CD1c-positive myeloid dendritic cell (primary cell): ENCODE measurements around the gene AP3M1.
"Not testable (repeated sequence)": the region's sequence is repeated elsewhere in the genome, so short reads cannot be mapped to it uniquely, and the experiment has no call there.

Source experiments
- DNase-seq: peaks from one replicate; pipeline ENCODE4 v3.0.0-alpha.2; 2016; ENCODE audit errors: extremely low spot score

AP3M1 gene

DNA sequence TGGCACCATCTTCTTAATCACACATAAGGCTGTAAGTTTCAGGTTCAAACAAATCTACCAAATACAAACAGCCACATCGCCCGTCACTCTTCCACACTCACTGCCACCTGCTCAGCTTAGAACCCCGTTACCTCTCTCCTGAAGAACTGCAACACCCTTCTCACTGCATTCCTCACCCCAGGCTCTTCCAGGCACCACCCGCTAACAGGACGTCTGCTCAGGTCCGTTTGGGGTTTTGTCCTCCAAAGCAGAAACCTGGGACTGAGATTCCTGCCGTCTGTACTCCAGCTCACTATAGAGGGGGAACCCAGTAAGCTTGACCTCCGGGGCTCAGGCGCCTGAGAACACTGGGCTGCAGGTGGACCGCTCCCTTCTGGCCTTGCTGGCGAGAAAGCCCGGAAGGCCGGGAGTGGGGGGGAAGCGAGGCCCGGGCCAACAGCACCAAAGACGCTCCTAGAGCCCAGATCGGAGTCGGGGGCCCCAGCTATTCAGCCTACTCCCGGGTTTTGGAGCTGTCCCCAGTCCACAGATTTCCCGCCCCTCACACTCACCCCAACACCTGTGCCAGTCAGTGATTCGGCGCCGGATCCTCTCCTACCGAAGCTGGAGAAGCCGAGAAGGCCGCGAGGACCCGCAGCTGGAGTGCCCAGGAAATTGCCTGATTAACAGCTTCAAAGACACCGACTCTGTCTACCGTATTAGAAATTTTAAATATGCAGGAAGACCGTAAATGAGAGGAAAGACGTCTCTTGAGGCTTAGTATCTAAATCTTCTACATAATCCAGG is at the start of gene AP3M1:
Gene AP3M1, minus strand, starts transcription at position 625 of the 786 bp plus-strand sequence. CDS start 12,449 bp downstream, outside the sequence.
- no peak for DNase-seq

DNA sequence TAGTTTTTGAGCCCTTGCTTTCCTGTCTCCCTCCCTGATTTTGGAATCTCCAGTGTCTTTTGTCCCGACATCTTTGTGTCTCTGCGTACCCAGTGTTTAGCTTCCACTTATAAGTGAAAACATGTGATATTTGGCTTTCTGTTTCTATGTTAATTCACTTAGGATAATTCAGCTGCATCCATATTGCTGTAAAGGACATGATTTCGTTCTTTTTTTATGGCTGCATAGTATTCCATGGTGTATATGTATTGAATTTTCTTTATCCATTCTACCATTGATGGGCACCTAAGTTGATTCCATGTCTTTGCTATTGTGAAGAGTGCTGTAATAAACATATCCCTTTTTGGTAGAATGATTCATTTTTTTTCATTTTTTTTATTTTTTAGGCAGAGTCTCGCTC is 48.7 kb upstream of the AP3M1 start:
- no peak for DNase-seq

DNA sequence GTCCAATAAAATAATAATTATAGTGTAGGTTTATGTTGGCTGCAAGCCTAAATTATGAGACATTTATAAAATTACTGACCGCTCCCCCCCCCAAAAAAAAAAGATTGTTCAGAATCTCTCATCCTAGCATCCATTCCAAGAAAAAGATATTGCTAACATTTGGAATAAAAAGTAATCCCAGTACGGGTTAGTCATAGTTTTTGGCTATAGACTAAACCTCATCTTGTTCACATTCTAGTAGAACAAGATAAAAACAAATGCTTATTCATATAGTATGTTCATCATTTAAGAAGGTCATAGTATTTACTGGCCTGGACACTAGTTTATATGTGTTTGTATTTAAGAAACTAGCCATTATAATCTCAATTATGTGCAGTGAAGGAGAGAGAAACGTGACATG is 44.4 kb upstream of the AP3M1 start:
- DNase-seq: no peak

- DNase-seq: no peak
Measured at GRCh38 chr10:74194545-74194944, 43.9 kb upstream of the AP3M1 start.

GRCh38 chr10:74190494-74190893 is 39.9 kb upstream of the AP3M1 start:
- DNase-seq: no peak

DNA sequence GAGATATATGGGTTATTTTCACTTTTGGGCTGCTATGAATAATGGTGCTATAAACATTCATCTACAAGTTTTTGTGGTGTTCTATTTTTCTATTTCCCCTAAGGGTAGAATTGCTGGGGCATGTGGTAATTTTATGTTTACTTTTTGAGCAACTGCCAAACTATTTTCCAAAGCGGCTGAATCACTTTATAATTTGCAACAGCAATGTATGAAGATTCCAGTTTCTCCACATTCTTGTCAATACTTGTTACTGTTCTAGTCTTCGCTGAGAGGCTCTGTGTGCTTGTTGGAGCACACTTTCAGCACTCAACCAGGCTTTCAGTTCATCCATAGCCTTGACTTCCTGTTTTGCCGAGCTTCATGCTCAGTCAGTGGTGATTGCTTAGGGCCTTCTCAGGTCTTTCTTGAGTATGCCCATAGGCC is 39.4 kb upstream of the AP3M1 start:
- peak; percentile 66 for DNase-seq

GRCh38 chr10:74188617-74189016 is 38.0 kb upstream of the AP3M1 start:
- not testable (repeated sequence) for DNase-seq

GRCh38 chr10:74187237-74187636 is 36.6 kb upstream of the AP3M1 start:
- no peak for DNase-seq

- no peak for DNase-seq
Measured at GRCh38 chr10:74186678-74187077, 36.0 kb upstream of the AP3M1 start.

- DNase-seq: no peak
Measured at GRCh38 chr10:74179111-74179710, 28.6 kb upstream of the AP3M1 start.

DNA sequence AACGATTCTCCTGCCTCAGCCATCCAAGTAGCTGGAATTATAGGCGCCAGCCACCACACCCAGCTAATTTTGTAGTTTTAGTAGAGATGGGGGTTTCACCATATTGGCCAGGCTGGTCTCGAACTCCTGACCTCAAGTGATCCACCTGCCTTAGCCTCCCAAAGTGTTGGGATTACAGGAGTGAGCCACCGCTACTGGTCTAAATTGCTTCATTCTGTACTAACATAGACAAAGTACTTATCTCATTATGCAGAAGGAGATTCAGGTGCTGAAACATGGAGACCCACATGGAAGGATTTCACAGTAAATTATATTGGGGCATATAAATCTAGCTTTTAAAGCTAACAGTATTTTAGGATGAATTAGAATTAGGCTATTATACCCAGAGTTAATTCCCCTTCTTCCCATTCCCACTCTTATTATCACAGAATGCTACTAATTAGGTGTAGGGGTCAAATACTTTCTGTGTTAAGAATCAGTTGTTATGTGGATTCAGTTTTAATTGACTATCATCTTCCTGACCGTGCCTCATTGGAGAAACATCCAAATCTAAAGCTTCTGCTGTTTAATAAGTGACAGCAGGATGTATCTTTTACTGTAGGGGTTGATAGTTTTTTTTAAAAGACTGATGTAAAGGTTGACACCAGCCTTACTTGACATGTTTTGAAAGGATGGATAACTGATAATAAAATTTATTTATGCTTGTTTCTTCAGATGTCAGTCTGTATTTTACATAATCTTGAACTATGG is 27.6 kb upstream of the AP3M1 start:
- DNase-seq: no peak

DNA sequence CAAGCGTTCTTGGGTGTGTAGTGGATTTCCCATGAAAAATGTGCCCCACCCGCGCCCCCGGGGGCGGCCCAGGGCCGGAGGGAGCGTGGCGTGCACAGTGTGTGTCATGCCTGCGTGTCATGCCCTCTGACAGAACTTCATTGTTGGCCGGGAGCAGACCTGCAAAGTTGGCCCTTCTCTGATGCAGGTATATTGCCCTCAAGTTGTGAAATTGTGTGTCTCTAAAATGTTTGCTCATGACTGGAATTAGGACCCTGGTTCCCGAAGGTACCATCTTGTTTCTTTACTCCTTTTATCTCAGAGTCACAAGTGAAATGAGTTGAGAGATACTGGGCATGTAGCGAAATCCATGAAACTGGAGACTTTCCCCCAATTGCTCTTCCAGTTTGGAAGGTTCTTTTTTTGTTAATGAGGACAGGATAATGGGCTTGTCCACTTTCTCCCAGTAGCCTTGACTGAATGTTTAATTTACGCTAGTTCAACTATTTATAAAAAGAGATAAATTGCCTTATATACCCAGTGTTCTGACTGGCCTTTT is 26.6 kb upstream of the AP3M1 start:
- peak; percentile 76 for DNase-seq

- DNase-seq: peak; percentile 99
Measured at GRCh38 chr10:74176380-74177139, 25.9 kb upstream of the AP3M1 start.

GRCh38 chr10:74175510-74176379 is 25.1 kb upstream of the AP3M1 start:
- no peak for DNase-seq

- peak; percentile 25 for DNase-seq
Measured at GRCh38 chr10:74174521-74174920, 23.9 kb upstream of the AP3M1 start.

- no peak for DNase-seq
Measured at GRCh38 chr10:74171625-74172024, 21.0 kb upstream of the AP3M1 start.

DNA sequence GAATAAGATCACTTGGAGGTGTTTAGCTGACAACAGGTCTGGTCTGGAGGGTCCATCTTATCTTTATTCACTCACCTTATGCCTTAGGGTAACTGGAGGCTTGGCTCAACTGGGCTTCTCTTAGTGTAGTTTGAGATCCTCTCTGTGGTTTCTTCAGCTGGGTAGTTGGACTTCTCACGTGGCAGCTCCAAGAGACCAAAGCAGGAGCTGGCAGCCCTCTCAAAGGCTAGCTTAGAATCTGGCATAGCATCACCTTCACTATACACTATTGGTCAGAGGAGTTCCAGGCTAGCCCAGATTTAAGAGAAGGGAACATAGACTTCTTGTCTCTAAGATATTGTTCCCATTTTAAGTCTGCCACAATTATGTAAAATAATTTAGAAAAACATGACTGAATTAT is 16.8 kb upstream of the AP3M1 start:
- peak; percentile 37 for DNase-seq

- no peak for DNase-seq
Measured at GRCh38 chr10:74165530-74165901, 14.9 kb upstream of the AP3M1 start.

GRCh38 chr10:74164716-74165529 is 14.3 kb upstream of the AP3M1 start:
- DNase-seq: no peak
